ENCODE measurements around the gene TP53AIP1. TPM values are rescaled to one million over a fixed set of nuclear protein-coding genes. Genes with fewer than 3 reads are reported as not detected.

Gene TP53AIP1, protein sequence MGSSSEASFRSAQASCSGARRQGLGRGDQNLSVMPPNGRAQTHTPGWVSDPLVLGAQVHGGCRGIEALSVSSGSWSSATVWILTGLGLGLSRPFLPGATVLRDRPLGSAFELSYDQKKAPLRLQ
- total RNA-seq (not detected), polyA plus RNA-seq (0.05 TPM)
- long read RNA-seq, donor 1, result 0 reads
- long read RNA-seq, donor 2, result 0 reads
- long read RNA-seq, donor 3, result 0 reads
- long read RNA-seq, donor 4, result 0 reads

- H3K27me3 ChIP-seq (ENCODE audit: control insufficient read depth, insufficient read depth), result no peaks in the 10 kb centered on the region
- no peak for DNase-seq
- H3K9me3 ChIP-seq (ENCODE audit: control insufficient read depth, low read length), result no peaks in the 10 kb centered on the region
- H3K27ac ChIP-seq (ENCODE audit: low read length), result no peak within 1 kb of the TSS
- no peak within 1 kb of the TSS for H3K4me3 ChIP-seq (ENCODE audit: low read length)
- 93% methylated on average over 21 of the region's 21 CpGs for WGBS
- intact Hi-C loops (cut with DNase I), result no loop called here
- H3K4me1 ChIP-seq (ENCODE audit: control insufficient read depth, insufficient read depth, low read length), result no peaks in the 10 kb centered on the region
- peak in 1 of 2 donors; percentile 23 for ATAC-seq
These were observed at the start of gene TP53AIP1 for GRCh38 chr11:128942817-128943427. TP53AIP1 (minus strand) TSS chr11:128942871; CDS start chr11:128937818, 5,053 bp downstream.

DNA sequence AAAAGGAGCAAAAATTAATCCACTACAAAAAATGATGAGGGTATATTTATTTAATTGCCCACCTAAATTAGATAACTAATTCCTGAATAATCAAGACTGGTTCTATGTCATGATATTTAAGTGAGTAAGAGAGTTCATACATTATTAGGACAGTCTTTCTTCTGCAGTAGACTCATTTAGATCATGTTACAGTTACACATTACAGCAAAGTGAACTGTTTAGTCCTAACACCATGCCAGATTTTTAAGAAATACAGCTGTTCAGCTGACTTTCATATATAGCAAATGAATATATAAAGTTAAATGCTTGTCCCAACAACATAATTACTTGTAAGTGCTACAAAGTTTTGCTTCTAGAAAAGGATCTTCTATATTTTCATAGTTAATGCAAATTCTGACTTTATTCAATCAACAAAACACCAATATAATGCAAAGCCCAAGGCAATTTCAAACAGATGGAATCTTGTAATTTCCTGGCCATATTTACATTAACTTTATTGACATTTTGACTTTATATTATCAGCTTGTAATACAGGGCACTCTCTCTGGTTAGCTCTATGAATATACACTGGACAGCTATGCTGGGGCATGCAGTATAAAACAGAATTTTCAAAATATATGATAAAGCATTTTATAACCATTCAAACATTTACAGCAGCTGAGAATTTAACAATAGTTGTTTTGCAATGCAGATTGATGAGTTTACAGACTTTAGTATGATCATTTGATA, 45.7 kb upstream of the TP53AIP1 start:
- Histone ChIP-seq H3K4me3 (ENCODE audit: low read length) (no peak overlapping the region), H3K27ac (ENCODE audit: low read length) (no peak overlapping the region), H3K27me3 (ENCODE audit: control insufficient read depth, insufficient read depth) (no peaks in the 10 kb centered on the region), H3K9me3 (ENCODE audit: control insufficient read depth, low read length) (no peaks in the 10 kb centered on the region), H3K4me1 (ENCODE audit: control insufficient read depth, insufficient read depth, low read length) (no peaks in the 10 kb centered on the region)
- intact Hi-C loops (cut with DNase I), result no loop called here
- DNase-seq, result no peak
- no peak for ATAC-seq

- no peak overlapping the region for H3K27ac ChIP-seq (ENCODE audit: low read length)
- no peaks in the 10 kb centered on the region for H3K9me3 ChIP-seq (ENCODE audit: control insufficient read depth, low read length)
- H3K4me1 ChIP-seq (ENCODE audit: control insufficient read depth, insufficient read depth, low read length), result no peaks in the 10 kb centered on the region
- DNase-seq (no peak), ATAC-seq (no peak)
- WGBS, result 76% methylated on average over 5 of the region's 5 CpGs
- H3K4me3 ChIP-seq (ENCODE audit: low read length), result no peak overlapping the region
- intact Hi-C loops (cut with DNase I), result no loop called here
- no peaks in the 10 kb centered on the region for H3K27me3 ChIP-seq (ENCODE audit: control insufficient read depth, insufficient read depth)
These were observed 43.2 kb upstream of the TP53AIP1 start for GRCh38 chr11:128985880-128986279.

DNA sequence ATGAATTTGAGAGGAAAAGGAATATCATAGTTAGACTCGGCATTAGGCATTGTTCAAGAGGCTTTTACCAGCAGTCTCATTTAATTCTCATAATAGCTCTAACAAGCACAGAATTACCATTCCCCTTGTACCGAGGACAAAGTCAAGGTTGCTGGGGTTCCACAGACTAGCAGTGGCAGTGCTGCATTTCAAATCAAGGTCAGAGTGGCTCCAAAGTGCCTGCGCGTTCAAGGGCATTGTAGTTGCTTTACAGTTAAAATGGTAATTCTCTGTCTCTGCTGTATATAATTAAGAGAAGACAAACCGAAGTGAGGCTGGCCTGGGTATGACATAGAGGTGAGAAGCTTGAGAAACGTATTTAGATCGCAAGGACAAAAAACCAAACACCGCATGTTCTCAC, 40.4 kb upstream of the TP53AIP1 start:
- intact Hi-C loops (cut with DNase I), result no loop called here
- H3K4me1 ChIP-seq (ENCODE audit: control insufficient read depth, insufficient read depth, low read length), result no peaks in the 10 kb centered on the region
- ATAC-seq, result no peak
- DNase-seq, result no peak
- no peak overlapping the region for H3K27ac ChIP-seq (ENCODE audit: low read length)
- no peaks in the 10 kb centered on the region for H3K27me3 ChIP-seq (ENCODE audit: control insufficient read depth, insufficient read depth)
- no peak overlapping the region for H3K4me3 ChIP-seq (ENCODE audit: low read length)
- 92% methylated on average over 8 of the region's 8 CpGs for WGBS
- H3K9me3 ChIP-seq (ENCODE audit: control insufficient read depth, low read length), result no peaks in the 10 kb centered on the region

DNA sequence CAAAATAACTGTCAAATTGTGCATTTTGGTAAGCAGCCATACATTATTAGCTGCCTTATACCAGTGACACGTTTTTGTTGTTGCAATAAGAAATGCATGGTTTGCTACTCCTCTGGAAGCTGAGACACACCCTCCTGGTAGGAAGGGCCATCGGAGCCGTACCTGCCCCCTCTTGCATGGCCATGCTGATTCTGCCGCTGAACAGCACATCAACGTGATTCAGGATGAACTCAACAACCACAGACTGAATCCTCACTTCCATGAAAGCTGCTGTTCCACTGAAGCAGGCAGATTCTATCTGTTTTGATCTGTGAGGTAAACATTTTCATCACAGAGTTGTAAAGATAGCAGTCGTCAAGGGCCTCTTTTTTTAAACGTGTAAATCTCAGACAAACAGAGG, 38.6 kb upstream of the TP53AIP1 start:
- no peak for ATAC-seq
- Histone ChIP-seq H3K4me3 (ENCODE audit: low read length) (no peak overlapping the region), H3K4me1 (ENCODE audit: control insufficient read depth, insufficient read depth, low read length) (no peaks in the 10 kb centered on the region), H3K27ac (ENCODE audit: low read length) (no peak overlapping the region), H3K9me3 (ENCODE audit: control insufficient read depth, low read length) (no peaks in the 10 kb centered on the region), H3K27me3 (ENCODE audit: control insufficient read depth, insufficient read depth) (no peaks in the 10 kb centered on the region)
- whole genome bisulfite sequencing, result 70% methylated on average over 7 of the region's 7 CpGs
- intact Hi-C loops (cut with DNase I), result no loop called here
- DNase-seq, result no peak

DNA sequence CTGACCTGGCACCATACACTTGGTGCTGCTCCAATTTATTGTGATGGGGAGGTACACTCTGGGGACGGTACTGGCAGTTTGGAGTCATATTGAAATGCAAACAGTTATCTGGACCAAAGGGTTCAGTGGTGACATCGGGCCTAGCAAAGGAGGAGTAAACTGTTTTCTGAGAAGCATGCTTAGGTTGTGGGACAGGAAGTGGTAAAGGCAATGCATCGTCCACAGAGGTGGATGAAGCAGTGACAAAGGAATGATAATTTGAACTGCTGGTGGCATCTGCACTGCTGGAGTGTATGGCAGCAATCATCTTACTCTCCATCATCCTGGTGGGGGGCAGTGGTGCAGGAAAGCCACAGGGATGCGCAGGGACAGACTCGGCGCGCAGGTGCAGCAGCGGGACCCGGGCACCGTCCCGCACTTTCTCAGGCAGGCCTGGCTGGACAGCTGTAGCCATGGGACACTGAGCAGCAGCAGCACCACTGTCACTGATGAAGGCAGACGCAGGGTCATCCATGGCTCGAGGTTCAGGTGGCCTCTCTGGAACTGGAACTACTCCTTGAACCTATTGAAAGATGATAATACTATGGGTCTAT, 28.0 kb upstream of the TP53AIP1 start:
- H3K4me3 ChIP-seq (ENCODE audit: low read length), result no peak overlapping the region
- H3K27ac ChIP-seq (ENCODE audit: low read length), result no peak overlapping the region
- 95% methylated on average over 13 of the region's 13 CpGs for WGBS
- H3K9me3 ChIP-seq (ENCODE audit: control insufficient read depth, low read length), result no peaks in the 10 kb centered on the region
- no peaks in the 10 kb centered on the region for H3K27me3 ChIP-seq (ENCODE audit: control insufficient read depth, insufficient read depth)
- intact Hi-C loops (cut with DNase I), result no loop called here
- H3K4me1 ChIP-seq (ENCODE audit: control insufficient read depth, insufficient read depth, low read length), result no peaks in the 10 kb centered on the region
- DNase-seq (no peak), ATAC-seq (no peak)

- whole genome bisulfite sequencing, result 95% methylated on average over 9 of the region's 9 CpGs
- intact Hi-C loops (cut with DNase I), result no loop called here
- H3K27ac ChIP-seq (ENCODE audit: low read length), result no peak overlapping the region
- no peak overlapping the region for H3K4me3 ChIP-seq (ENCODE audit: low read length)
- H3K27me3 ChIP-seq (ENCODE audit: control insufficient read depth, insufficient read depth), result no peaks in the 10 kb centered on the region
- H3K4me1 ChIP-seq (ENCODE audit: control insufficient read depth, insufficient read depth, low read length), result no peaks in the 10 kb centered on the region
- ATAC-seq (no peak), DNase-seq (no peak)
- H3K9me3 ChIP-seq (ENCODE audit: control insufficient read depth, low read length), result no peaks in the 10 kb centered on the region
These were observed 26.2 kb upstream of the TP53AIP1 start for GRCh38 chr11:128968916-128969315.

GRCh38 chr11:128967578-128967977, 24.9 kb upstream of the TP53AIP1 start:
- Histone ChIP-seq H3K9me3 (ENCODE audit: control insufficient read depth, low read length) (no peaks in the 10 kb centered on the region), H3K27me3 (ENCODE audit: control insufficient read depth, insufficient read depth) (no peaks in the 10 kb centered on the region), H3K4me1 (ENCODE audit: control insufficient read depth, insufficient read depth, low read length) (no peaks in the 10 kb centered on the region), H3K4me3 (ENCODE audit: low read length) (no peak overlapping the region), H3K27ac (ENCODE audit: low read length) (no peak overlapping the region)
- 71% methylated on average over 6 of the region's 6 CpGs for WGBS
- DNase-seq, result no peak
- no peak for ATAC-seq
- intact Hi-C loops (cut with DNase I), result no loop called here

- DNase-seq, result no peak
- Histone ChIP-seq H3K27ac (ENCODE audit: low read length) (no peak overlapping the region), H3K4me3 (ENCODE audit: low read length) (no peak overlapping the region), H3K4me1 (ENCODE audit: control insufficient read depth, insufficient read depth, low read length) (no peaks in the 10 kb centered on the region), H3K9me3 (ENCODE audit: control insufficient read depth, low read length) (no peaks in the 10 kb centered on the region), H3K27me3 (ENCODE audit: control insufficient read depth, insufficient read depth) (no peaks in the 10 kb centered on the region)
- 50% methylated on average over 4 of the region's 4 CpGs for WGBS
- intact Hi-C loops (cut with DNase I), result no loop called here
- ATAC-seq, result no peak
These were observed 22.8 kb upstream of the TP53AIP1 start for GRCh38 chr11:128965485-128965884.

DNA sequence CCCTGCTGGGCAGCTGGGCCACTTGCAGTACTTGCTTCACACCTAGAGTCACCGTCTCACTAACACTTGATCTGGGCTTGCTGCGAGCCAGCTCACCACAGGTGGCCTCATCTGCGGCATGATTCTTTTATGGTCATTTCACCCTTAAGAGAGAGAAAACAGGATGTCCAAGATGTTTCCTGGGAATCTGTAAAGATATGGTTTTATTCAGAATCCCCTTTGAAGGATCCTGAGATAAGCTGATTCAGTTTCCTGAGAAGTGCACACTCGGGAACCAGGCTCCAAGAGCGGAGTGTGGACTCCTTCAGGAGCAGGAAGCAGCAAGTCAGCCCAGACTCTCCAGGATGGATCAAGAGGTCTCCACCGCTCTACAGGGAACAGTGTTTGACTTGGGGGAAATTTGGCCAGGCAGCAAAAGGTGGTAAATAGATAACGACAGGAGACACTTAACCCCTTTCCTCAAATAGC, 21.8 kb upstream of the TP53AIP1 start:
- ATAC-seq (no peak), DNase-seq (no peak)
- Histone ChIP-seq H3K4me3 (ENCODE audit: low read length) (no peak overlapping the region), H3K27me3 (ENCODE audit: control insufficient read depth, insufficient read depth) (no peaks in the 10 kb centered on the region), H3K9me3 (ENCODE audit: control insufficient read depth, low read length) (no peaks in the 10 kb centered on the region), H3K4me1 (ENCODE audit: control insufficient read depth, insufficient read depth, low read length) (no peaks in the 10 kb centered on the region), H3K27ac (ENCODE audit: low read length) (no peak overlapping the region)
- WGBS, result 71% methylated on average over 7 of the region's 7 CpGs
- intact Hi-C loops (cut with DNase I), result no loop called here

GRCh38 chr11:128963744-128964325, 21.2 kb upstream of the TP53AIP1 start:
- WGBS, result 80% methylated on average over 3 of the region's 3 CpGs
- no peak overlapping the region for H3K27ac ChIP-seq (ENCODE audit: low read length)
- ATAC-seq, result no peak

More at GRCh38 chr11:128963744-128964325, 21.2 kb upstream of the TP53AIP1 start:
- intact Hi-C loops (cut with DNase I), result no loop called here
- Histone ChIP-seq H3K4me1 (ENCODE audit: control insufficient read depth, insufficient read depth, low read length) (no peaks in the 10 kb centered on the region), H3K9me3 (ENCODE audit: control insufficient read depth, low read length) (no peaks in the 10 kb centered on the region), H3K27me3 (ENCODE audit: control insufficient read depth, insufficient read depth) (no peaks in the 10 kb centered on the region), H3K4me3 (ENCODE audit: low read length) (no peak overlapping the region)
- DNase-seq, result no peak

Measured in right cardiac atrium (tissue), 5 donors.